HG02763 (cell line): ENCODE measurements around the gene NEUROD4.
"Not testable (repeated sequence)": the region's sequence is repeated elsewhere in the genome, so short reads cannot be mapped to it uniquely, and the experiment has no call there.

ENCODE experiments used
- ATAC-seq: cut with Tn5 transposase; IDR thresholded peaks from one replicate; pipeline ENCODE4 v1.9.1; 2021; ENCODE audit warnings: mild to moderate bottlenecking, moderate library complexity; ENCODE audit not compliant: unreplicated experiment

NEUROD4 gene, protein sequence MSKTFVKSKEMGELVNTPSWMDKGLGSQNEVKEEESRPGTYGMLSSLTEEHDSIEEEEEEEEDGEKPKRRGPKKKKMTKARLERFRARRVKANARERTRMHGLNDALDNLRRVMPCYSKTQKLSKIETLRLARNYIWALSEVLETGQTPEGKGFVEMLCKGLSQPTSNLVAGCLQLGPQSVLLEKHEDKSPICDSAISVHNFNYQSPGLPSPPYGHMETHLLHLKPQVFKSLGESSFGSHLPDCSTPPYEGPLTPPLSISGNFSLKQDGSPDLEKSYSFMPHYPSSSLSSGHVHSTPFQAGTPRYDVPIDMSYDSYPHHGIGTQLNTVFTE

DNA sequence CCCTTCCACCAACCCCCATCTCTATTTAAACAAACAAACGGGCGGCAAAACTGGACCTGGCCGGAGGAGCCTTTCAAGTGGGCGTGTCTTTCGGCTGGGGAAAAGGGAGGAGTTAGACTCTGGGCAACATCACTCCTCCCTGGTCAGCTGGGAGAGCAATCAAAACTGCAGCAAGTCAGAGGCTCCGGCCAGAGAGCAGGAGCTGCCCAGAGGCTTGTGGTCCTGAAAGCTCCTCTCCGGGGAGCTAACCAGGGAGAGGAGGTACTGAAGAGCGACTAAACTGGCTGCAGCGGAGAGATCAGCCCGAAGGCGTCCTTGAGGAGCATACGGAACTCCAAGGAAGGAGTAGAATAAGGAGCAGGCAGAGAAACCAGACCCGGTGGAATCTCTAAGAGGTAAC lies at the start of gene NEUROD4:
TSS of gene NEUROD4 (plus strand) at position 191 of the 400 bp plus-strand sequence. CDS start 6,466 bp downstream, outside the sequence.
- ATAC-seq, result no peak

DNA sequence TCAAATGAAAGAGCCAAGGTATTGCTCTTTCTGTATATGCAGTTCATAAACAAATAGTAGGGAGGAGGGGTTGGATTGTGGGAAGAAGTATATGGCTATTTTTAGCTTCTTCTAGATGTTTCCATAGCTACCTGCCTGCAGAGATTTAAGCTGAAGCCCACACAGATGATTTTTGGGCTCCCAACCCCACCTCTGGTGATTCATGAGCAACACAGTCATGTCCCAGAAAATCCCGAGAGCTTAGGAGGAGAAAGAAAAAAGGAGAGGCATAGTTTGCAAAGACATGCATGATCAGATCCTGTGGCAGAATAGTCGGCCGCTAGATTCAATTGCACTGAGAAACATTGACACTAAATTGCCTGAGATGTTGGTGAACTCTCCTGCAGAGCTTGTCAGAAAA lies 49.0 kb upstream of the NEUROD4 start:
- ATAC-seq, result no peak

DNA sequence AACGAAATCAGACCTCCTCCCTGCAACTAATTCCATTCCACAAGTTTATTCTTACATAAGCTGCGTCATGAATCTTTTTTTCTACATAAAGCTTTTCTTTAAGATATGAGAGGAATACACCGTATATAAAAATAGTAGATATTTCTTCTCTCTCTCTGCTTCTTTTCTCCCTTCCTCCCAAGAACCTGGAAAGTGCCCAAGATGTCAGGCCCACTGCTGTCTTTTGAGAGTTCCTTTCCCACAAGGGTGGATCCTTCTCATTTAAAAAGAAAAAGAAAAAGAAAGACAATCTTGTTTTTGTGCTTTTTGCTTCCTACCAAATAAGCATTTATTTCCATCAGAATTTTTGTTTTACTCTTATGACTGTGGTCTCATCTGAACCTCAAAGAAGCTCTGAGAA lies 46.2 kb upstream of the NEUROD4 start:
- no peak for ATAC-seq

DNA sequence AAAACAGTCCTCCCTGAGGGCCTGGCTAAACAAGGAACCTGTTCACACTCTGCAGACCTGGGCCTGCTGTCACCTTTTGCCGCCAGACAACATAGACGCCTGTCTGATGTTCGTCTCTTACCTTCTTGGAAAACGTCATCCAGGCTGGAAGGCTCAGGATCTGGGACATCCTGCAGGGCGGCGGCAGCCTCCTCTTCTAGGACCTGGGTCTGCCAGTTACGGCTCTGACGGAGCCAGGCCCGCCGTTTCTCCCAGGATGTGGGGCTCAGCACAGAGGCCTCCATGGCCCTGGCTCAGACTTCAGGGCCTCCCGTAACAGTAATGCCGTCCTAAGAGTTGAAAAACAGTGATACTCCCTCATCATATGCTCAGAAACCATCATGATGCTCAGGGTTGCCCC lies 45.5 kb upstream of the NEUROD4 start:
- ATAC-seq, result no peak

DNA sequence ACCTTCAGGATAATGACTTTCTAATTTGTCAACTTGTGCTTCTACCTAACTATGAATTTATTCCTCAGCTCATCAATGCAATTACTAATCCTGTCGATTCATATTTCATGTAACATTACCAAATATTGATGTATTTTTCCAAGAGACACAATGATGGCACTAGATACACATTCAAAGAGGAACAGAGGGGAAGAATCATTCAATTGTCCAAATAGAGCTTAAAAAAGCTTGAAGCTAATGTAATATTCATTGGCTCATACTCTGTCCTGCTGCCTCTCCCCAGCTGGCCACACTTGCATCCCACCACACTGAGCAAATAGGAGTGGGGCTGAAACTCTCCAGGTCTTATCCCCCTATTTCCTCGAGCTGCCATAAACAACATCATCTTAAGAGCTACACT lies 44.5 kb upstream of the NEUROD4 start:
- ATAC-seq, result no peak

DNA sequence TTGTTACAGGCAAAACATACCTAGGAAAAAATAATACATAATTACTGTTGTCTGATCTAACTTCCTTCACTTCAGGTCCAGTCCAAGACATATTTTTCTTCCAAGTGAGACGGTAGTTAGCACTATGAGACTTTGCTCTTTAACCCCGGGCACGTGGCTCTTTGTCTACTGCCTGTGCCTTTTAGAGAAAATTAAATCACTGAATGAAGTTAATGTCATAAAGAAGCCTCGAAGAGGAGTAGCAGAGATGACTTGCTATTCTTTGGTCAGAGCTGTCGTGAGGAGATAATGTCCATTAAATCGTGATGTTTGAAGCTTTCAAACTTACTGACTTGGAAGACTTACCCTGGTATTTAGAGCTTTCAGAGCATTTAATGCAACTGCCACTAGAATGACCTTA lies 43.9 kb upstream of the NEUROD4 start:
- ATAC-seq, result no peak

DNA sequence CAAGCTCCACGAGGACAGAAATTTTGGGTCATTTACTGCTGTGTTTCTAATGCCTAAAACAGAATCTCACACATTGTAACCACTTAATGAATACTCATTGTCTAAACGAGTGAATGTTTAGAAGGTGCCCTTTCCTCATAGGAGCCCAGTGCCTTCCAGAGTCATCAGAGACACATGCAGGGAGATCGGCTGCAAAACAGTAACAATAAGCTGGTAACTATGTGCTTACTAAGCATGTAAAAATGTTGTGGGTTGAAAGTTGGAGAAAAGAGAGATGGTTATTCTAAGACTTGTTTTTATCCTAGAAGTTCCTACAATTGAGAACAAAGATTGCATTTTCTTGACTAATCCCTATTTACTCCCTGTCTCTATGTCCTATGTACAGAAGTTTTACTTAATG lies 42.6 kb upstream of the NEUROD4 start:
- ATAC-seq, result no peak

DNA sequence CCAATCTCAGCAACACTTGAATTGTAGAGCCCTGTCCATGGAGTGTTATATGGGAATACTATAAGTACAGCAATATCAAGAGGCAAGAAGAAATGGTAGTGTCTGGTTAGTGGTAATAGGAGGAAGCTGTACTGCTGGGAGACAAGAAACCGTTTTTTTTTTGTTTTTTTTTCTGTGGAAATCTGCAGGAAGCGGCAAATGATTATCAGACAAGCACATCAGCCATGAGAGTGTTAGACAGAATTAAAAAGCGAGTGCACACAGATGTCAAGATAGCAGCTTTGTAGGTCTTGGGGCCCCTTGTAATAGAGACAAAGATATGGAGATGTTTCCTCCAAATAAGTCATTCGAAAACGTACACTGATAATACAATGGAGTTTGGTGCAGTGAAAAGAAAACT lies 41.9 kb upstream of the NEUROD4 start:
- no peak for ATAC-seq

DNA sequence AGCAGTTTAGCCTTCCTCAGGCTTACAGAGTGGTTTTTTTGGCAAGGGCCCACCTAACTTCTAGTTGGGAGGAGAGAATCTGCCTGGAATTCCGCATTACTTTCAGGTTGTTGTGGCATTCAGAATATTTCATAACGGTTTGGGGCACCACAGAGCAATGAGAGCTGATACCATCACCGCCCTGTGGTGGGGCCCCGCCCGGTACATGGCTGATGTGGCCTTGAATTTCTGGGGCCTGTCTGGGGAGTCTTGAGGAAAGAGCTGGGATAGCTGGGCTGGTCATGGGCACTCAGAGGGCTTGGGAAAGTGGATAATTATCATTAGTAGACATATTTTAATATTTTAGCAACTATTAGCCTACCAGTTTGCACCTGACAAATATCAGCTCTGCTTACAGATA lies 39.4 kb upstream of the NEUROD4 start:
- ATAC-seq, result no peak

DNA sequence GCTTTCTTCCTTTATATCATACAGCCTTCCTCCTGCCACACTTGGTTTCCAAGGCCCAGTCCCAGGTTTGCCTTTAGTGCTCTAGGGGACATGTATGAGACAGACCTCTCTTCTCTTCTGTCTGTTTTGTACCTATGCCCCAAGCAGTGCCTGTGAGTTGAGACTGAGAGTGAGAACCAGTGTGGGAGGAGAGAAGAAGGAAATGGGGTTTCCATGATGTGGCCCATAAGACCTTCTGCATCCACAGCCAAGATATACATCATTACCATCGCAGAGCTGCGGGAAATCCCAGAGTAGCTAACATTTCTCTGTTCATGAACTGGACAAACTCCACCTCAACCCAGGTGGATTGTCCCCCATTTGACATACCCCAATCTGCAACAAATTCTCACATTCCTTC lies 38.0 kb upstream of the NEUROD4 start:
- ATAC-seq, result no peak

DNA sequence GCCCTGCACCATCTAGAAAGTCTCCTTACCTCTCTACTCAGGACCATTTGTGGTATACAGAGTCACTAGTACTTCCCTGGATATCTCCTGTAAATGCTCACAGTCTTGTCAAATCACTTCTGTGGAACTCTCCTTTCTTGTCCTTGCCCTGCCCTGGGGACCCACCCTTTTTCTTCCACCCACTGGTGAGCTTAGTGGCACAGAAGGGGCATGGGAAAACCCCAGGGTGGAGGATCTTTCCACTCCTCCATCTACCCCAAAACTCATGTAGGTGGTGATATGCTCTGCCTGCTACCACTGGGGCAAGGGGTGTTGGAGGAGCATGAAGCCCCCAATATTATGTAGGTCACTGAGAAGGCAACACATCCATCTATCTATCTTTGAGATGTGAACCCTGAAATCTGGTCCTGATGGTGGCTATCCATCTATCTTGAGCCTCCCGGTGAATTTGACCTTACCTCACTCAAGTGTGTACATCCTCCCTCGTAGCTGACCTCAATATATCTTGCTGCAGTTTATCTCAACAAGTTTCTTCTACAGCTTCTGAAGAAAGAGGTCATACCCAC lies 36.2 kb upstream of the NEUROD4 start:
- no peak for ATAC-seq

DNA sequence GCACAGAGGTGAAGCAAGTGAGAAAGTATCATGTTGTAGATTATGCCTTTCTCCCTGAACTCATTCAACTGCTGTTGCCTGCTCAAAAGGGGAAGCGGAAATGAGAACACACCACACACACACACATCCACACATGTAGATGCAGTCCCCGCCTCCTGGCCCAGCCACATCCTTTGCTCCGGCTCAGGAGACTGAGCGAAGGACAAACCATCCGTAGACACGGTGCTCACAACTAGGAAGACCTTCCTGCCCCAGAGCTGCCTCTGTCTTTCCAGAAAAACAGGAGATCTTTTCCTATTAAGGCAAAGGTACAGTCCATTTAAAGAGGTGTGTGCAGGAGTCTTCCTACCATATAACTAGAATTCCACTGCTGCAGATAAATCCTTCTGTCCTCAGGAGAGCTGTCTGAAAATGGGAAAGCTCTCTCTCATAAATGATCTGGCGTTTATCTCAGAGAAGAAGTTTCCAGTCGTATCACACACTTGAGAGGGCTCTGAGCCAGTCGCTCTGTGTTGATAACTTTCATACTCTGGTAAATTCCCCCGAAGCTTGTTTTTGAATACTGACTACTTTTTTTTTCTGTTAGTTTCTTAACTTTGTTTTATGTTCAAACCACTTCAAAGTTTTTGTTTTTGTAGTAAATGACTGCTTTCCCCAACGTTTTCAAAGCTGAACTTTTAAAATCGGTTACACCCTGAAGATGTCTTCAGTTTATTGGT lies 35.0 kb upstream of the NEUROD4 start, which contains the start of gene TESPA1:
TSS of gene TESPA1 (minus strand) at position 105 of the 719 bp plus-strand sequence. CDS start 10,200 bp downstream, outside the sequence.
- peak; percentile 92 for ATAC-seq

DNA sequence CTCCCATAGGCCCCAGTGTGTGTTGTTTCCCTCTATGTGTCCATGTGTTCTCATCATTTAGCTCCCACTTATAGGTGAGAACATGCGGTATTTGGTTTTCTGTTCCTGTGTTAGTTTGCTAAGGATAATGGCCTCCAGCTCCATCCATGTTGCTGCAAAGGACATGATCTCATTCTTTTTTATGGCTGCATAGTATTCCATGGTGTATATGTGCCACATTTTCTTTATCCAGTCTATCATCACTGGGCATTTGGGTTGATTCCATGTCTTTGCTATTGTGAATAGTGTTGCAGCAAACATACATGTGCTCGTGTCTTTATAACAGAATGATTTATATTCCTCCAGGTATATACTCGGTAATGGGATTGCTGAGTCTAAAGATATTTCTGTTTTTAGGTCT lies 33.0 kb upstream of the NEUROD4 start:
- not testable (repeated sequence) for ATAC-seq

DNA sequence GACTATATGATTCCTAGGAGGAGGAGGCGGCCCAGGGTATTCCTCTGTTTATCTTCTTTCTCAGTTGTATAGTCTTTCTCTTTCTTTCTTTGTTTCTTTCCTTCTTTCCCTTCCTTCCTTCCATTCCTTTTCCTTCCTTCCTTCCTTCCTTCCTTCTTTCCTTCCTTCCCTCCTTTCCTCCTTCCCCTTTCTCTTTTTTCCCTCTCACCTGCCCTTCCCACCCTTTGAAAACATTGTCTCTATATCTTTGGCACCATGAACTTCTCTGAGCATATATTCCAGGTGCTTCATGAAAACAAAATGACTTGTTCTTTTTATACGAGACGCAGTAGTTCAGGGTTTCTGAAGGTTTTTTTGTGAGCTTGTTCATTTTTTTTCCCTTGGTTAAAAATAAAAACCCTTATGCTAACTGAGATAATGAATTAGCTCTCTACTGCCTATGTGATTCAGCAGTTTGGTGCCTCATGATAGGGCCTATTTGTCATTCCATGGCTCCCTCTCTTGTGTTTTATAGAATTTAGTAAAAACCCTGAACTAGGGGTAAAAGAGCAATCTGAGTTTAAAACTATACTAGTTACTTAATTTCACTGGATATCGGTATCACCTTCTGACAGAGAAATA lies 32.1 kb upstream of the NEUROD4 start:
- ATAC-seq, result no peak

DNA sequence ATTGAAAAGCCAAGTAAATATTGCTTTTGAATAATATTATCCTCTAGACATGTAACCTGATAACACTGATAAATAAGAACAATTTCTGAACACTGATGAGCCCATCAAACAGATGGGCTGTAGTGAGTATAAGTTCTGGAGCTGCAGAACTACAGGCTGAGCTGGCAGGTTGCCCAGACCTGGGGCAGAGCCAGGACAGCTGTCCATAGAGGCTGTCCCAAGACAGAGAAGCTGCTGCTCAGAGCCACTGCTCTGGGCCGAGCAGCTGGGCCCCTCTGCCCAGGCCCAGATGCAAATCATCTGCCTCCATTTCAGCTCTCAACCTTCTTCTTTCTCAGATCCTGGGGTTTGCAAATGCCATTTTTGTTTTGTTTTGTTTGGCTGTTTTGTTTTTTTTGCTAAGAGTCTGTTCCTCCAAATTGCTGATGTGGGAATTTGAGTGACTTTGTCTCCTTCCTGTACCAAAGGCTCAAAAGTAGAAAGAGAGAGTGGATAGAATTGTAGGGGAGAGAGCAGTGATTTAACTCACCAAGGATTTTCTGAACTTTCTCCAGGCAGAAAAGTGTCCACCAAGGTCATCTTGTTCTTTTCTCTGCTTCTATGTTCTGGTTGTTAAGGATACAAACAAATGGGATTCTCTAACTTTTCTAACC lies 31.2 kb upstream of the NEUROD4 start:
- peak; percentile 32 for ATAC-seq

DNA sequence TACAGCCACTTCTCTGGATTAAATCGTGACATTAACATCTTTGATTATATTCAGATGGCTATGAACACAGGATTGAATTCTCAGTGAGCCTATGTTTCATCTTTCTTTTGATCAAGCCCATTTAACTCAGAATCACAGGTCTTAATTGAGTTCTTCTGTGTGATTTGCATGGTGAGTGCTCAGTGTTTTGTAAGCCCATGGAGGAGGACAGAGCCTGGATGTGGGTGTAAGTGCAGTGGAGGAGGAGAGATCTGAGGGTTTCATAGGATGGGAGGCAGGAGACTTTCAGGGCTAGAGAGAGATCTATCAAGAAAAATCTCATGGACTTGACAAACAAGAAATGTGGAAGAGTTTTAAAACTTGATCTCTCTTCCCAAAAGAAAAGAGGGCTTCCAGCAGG lies 29.9 kb upstream of the NEUROD4 start:
- ATAC-seq, result no peak

DNA sequence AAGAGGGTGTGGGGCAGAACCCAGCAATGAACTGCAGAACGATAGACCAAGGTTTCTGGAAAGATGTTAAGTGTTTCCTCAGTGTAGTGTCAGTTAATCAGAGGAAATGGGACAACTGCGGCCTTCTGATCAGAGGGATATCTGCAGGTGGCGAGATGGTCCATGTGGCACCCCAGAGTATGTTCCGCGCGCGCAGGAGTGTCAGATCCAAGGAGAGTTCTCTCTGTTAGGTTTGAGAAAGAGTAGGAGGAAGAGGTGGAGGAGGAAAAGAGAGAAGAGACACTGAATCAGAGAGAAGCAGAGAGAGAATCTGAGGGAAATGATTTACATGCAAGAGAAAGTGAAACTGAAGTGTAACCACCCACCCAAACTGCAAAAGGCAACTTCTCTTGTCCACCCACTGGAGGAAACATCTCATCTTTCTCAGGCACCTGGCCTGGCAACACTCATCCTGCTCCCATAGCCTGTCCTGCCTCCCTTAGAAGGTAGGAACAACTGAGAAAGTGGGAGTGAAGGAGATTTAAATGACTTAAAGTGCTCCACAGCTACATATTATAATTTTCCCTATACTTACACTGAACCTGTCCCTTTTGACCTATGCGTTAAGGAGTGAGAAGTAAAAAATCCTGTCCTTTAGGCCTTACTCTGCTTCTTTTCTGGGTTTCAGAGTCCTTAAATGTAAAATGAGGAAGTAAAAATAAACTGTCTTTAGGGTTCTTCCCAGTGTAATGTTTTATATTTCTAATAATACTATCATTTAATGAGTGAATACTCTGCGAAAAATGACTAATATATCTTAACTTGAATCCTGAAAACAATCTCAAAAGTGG lies 28.4 kb upstream of the NEUROD4 start:
- peak; percentile 68 for ATAC-seq

DNA sequence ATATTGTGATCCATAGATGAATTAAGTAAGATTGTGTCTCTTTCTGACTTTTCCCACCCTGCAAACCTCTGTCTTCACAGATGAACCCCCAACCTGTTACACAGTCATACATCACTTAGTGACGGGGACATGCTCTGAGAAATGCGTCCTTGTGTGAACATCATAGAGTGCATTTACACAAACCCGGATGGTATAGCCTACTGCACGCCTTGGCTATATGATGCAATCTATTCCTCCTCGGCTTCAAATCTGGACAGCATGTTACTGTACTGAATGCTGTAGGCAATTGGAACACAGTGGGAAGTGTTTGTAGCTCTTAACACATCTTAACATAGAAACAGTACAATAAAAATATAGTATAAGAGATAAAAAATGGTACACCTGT lies 27.8 kb upstream of the NEUROD4 start:
- no peak for ATAC-seq

DNA sequence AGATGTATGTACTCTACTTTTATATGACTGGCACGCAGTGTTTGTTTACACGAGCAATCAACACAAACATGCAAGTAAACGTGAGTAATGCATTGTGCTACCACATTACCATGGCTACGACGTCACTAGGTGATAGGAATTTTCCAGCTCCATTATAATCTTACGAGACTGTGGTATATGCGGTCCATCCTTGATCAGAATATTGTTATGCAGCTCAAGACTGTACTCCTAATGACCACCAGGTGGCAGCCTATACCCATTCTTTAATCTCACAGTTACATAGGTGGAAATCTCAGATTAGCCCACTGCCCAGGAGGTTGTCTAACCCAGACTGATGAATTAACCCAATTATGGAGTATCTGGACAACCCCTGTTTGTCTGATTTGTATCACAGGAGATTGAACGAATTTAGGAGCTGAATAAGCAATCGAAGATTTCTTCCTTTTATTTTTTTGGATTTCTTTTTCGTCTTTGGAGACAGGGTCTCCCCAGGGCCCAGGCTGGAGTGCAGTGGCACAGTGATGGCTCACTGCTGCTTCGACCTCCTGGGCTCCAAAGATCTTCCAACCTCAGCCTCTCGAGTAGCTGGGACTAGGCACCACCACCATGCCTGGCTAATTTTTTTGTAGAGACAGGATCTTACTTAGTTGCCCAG lies 26.5 kb upstream of the NEUROD4 start:
- ATAC-seq, result peak; percentile 48

DNA sequence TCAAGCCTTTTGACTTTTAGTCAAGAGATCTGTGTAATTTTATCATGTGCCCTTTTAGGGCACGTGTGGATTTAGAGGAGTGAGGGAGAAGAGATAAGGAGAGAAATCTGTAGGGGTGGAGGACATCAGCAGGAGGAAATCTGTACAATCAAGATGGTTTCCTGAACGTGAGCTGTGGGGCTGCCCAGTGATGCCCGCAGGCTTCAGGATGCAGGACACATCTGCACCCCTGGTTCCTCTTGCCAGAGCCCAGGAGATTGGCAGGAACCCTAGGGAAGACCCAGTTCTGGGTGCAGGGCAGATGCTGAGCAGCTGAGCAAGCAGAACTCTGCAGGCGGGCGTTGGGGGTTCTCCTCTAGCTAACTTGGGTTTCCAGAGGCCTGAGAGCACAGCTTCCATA lies 23.6 kb upstream of the NEUROD4 start:
- ATAC-seq, result no peak
